NCI-H748 (cell line): ENCODE measurements around the gene EFL1.
A peak's percentile ranks its signal among the peaks of the same experiment; 100 is the strongest.

Experiments used
- DNase-seq: peaks from one replicate; lab custom pipeline; 2025; ENCODE audit not compliant: unreplicated experiment; lab: John Stamatoyannopoulos, UW

EFL1 gene

GRCh38 chr15:82127581-82127980 lies 135.0 kb downstream of the EFL1 start:
- DNase-seq = no peak

GRCh38 chr15:82126346-82126745 lies 136.2 kb downstream of the EFL1 start:
- no peak for DNase-seq

GRCh38 chr15:82124331-82125263 lies 137.9 kb downstream of the EFL1 start:
- DNase-seq = no peak

GRCh38 chr15:82122746-82123400 lies 139.7 kb downstream of the EFL1 start:
- no peak for DNase-seq

- DNase-seq = no peak
Measured at GRCh38 chr15:82118040-82118439, 144.5 kb downstream of the EFL1 start.

GRCh38 chr15:82117296-82117695 lies 145.2 kb downstream of the EFL1 start:
- no peak for DNase-seq

- DNase-seq = no peak
Measured at GRCh38 chr15:82114660-82115059, 147.9 kb downstream of the EFL1 start.

- DNase-seq = no peak
Measured at GRCh38 chr15:82113106-82113715, 149.3 kb downstream of the EFL1 start.

- DNase-seq = no peak
Measured at GRCh38 chr15:82111918-82112317, 150.6 kb downstream of the EFL1 start.

- DNase-seq = no peak
Measured at GRCh38 chr15:82110144-82110543, 152.4 kb downstream of the EFL1 start.

GRCh38 chr15:82108489-82109078 lies 153.9 kb downstream of the EFL1 start:
- peak; percentile 21 for DNase-seq

- DNase-seq = no peak
Measured at GRCh38 chr15:82106679-82107078, 155.9 kb downstream of the EFL1 start.

- peak; percentile 58 for DNase-seq
Measured at GRCh38 chr15:82105451-82106215, 156.9 kb downstream of the EFL1 start.

- peak; percentile 5 for DNase-seq
Measured at GRCh38 chr15:82103468-82103867, 159.1 kb downstream of the EFL1 start.

- no peak for DNase-seq
Measured at GRCh38 chr15:82100111-82100929, 162.2 kb downstream of the EFL1 start.

GRCh38 chr15:82098674-82099073 lies 163.9 kb downstream of the EFL1 start:
- DNase-seq = no peak

- DNase-seq = no peak
Measured at GRCh38 chr15:82095803-82096202, 166.7 kb downstream of the EFL1 start.

- no peak for DNase-seq
Measured at GRCh38 chr15:82093774-82094211, 168.7 kb downstream of the EFL1 start.

GRCh38 chr15:82093325-82093724 lies 169.2 kb downstream of the EFL1 start:
- DNase-seq = no peak

GRCh38 chr15:82091636-82092140 lies 170.8 kb downstream of the EFL1 start:
- no peak for DNase-seq
